HG03469 (cell line): ENCODE results near the gene ALCAM.

Source experiments
- ATAC-seq: cut with Tn5 transposase; IDR thresholded peaks from one replicate; pipeline ENCODE4 v1.9.1; 2021; ENCODE audit warnings: mild to moderate bottlenecking, moderate library complexity, moderate number of reproducible peaks; ENCODE audit not compliant: unreplicated experiment

Gene ALCAM

DNA sequence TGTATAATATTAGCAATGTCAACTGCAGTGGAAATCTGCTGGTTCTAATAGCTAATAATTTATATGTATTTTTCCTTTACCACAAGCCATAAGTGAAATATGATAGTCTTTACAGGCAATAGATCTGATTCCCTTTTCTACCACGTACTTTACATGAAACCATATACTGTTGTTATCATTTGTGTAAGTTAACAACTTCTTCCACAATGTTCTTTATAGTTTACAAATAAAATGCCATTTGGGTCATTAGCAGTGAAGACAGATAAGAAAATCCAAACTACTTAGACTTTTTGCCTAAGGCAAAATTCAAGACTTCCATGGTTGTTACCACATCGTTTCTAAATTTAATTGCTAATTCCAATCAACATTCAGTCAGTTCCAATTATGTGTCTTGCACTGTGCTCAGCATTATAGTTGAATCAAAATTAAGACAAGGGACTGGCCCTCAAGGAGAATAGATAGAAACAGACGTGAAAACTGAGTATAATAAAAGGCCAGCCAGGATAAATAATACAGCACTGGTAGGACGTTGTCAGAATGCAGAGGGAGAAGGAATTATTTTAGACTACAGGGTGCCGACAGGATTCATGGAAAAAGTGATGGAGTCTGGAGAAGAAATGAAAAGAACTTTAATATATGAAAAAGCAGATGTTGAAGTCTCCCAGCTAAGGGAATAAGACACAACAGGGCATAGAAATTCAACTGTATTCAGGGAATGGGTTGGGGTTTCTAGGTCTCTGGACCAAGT is 249.8 kb downstream of the ALCAM start:
- ATAC-seq, result no peak

DNA sequence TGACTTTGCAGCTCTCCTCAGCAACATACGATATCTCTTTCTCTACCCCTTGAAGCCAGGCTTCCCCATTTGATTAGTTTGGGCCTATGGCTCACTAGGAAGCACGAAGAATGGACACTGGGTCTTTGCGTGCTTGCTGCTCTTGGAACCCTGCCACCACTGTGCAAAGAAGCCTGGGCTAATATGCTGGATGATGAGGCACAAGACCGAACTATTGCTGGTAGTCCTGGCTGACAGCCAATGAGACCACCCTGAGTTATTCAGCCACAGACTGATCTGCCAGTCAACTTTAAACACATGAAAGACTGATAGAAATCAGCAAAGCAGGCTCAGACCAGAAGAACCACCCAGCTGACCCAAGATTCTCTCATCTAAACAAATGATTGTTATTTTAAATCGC is 251.8 kb downstream of the ALCAM start:
- ATAC-seq, result no peak

DNA sequence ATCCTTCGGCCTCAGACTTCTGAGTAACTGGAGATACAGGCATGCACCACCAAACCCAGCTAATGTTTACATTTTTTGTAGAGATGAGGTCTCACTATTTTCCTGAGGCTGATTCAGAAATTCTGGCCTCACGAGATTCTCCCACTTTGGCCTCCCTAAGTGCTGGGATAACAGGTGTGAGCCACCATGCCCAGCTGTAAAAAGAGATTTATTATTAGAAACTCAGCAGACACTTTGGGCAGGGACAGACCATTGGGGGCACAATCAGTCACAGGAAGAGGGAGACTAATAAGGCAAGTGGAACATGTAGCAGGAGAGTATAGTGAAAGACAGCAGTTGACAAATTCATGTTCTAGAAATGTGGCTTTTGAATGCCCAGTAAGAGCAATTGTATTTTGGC is 252.9 kb downstream of the ALCAM start:
- ATAC-seq, result no peak

DNA sequence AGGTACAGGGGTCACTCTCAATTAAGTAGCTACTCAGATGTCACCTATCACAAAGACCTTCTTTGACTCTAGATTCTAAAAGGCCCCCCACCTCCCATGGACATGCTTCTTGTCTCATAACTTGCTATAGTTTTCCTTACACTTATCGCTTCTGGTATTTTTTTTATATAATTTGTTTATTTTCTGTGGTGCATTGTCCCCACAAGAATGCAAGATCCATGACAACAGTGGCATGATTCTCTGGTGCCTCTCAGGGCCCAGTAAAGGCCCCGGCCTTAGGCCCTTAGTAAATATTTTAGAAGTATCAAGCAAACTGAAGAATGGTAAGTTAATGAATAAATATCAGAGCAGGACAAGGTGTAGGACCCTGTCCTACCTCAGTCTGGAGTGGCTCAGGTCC is 253.5 kb downstream of the ALCAM start:
- ATAC-seq, result no peak

DNA sequence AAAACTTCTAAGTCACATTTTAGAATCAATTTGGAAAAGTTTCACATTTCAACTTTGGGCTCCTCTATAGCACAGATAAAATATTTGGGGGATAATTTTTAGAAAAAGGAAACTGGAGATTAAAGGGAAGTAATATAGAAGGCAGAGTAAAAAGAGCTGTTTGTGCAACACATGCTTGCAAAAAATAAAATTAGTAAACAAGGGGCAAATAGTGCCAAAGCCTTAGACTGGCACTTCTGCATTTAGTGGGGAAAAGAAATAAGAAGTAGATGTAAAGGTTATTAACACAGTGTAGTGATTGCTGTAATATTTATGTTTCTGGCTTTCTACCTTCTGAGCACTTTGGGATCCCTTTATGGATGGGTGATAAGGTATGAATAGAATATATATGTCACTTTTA is 255.5 kb downstream of the ALCAM start:
- no peak for ATAC-seq
